Measurements from ENCODE around the gene NAALADL1.
"Not testable (repeated sequence)": the region's sequence is repeated elsewhere in the genome, so short reads cannot be mapped to it uniquely, and the experiment has no call there.

Gene NAALADL1

GRCh38 chr11:65017937-65018336, 40.4 kb downstream of the NAALADL1 start:
- no peak for DNase-seq (ENCODE audit: low spot score)
- no peak for FAIRE-seq

- FAIRE-seq (no peak), DNase-seq (ENCODE audit: low spot score) (no peak)
These were observed 41.6 kb downstream of the NAALADL1 start for GRCh38 chr11:65016705-65017104.

GRCh38 chr11:65014726-65015227, 43.6 kb downstream of the NAALADL1 start:
- FAIRE-seq (no peak), DNase-seq (ENCODE audit: low spot score) (no peak)

- FAIRE-seq (no peak), DNase-seq (ENCODE audit: low spot score) (peak; percentile 71)
These were observed 44.2 kb downstream of the NAALADL1 start, which contains the start of gene ARL2 for GRCh38 chr11:65013888-65014725. TSS of gene ARL2 (plus strand) at chr11:65014160. CDS start at chr11:65014208, 48 bp downstream.

- DNase-seq (ENCODE audit: low spot score) = peak; percentile 73
- FAIRE-seq = no peak
These were observed 45.0 kb downstream of the NAALADL1 start for GRCh38 chr11:65013130-65013887.

- DNase-seq (ENCODE audit: low spot score) (no peak), FAIRE-seq (no peak)
These were observed 49.5 kb downstream of the NAALADL1 start for GRCh38 chr11:65008873-65009272.

GRCh38 chr11:65008016-65008415, 50.3 kb downstream of the NAALADL1 start:
- no peak for FAIRE-seq

GRCh38 chr11:65003968-65004367, 54.4 kb downstream of the NAALADL1 start:
- DNase-seq (ENCODE audit: low spot score); FAIRE-seq: not testable (repeated sequence)

More at GRCh38 chr11:65008016-65008415, 50.3 kb downstream of the NAALADL1 start:
- DNase-seq (ENCODE audit: low spot score) = no peak

GRCh38 chr11:65003282-65003681, 55.1 kb downstream of the NAALADL1 start:
- DNase-seq (ENCODE audit: low spot score) (no peak), FAIRE-seq (no peak)

GRCh38 chr11:65002706-65003105, 55.6 kb downstream of the NAALADL1 start:
- no peak for FAIRE-seq
- no peak for DNase-seq (ENCODE audit: low spot score)

- no peak for FAIRE-seq
These were observed 58.9 kb downstream of the NAALADL1 start for GRCh38 chr11:64999478-64999877.

GRCh38 chr11:64998690-64999431, 59.5 kb downstream of the NAALADL1 start:
- DNase-seq (ENCODE audit: low spot score) = no peak
- no peak for FAIRE-seq

More at GRCh38 chr11:64999478-64999877, 58.9 kb downstream of the NAALADL1 start:
- DNase-seq (ENCODE audit: low spot score) = no peak

GRCh38 chr11:64998141-64998540, 60.2 kb downstream of the NAALADL1 start:
- FAIRE-seq = no peak
- no peak for DNase-seq (ENCODE audit: low spot score)

- DNase-seq (ENCODE audit: low spot score) = peak; percentile 11
- FAIRE-seq = no peak
These were observed 61.5 kb downstream of the NAALADL1 start, which contains the start of gene BATF2 for GRCh38 chr11:64996710-64997380. TSS of gene BATF2 (minus strand) at chr11:64996971. CDS start at chr11:64996914, 57 bp downstream.

GRCh38 chr11:64996327-64996709, 62.0 kb downstream of the NAALADL1 start:
- no peak for FAIRE-seq
- DNase-seq (ENCODE audit: low spot score) = no peak

All from RCC 7860 (cell line).